ENCODE data around the gene PRRX2. TPM values are rescaled to one million over a fixed set of nuclear protein-coding genes. Genes with fewer than 3 reads are reported as not detected.

Gene PRRX2
- total and polyA plus RNA-seq, 9 of the 15 experiments (the other 6 are each of a cell fraction or from before 2014, with no cell fraction given), result 0.21 TPM; not detected in 8

GRCh38 chr9:129656795-129657390 lies 8.6 kb upstream of the PRRX2 start (continued):
- TF ChIP-seq ZNF561 (CRISPR knock-in tag; conservative IDR thresholded peaks at IDR 0.05), result no peak
- no peak for TF ChIP-seq IRF2 (CRISPR knock-in tag; IDR thresholded peaks at IDR 0.05)
- peak; percentile 17 for TF ChIP-seq ZFP36 (IDR thresholded peaks at IDR 0.05; ENCODE audit: low read depth, low read length, partially characterized antibody)
- TF ChIP-seq SREBF1 (IDR thresholded peaks at IDR 0.05; ENCODE audit: borderline replicate concordance, low read depth, low read length), result no peak
- no peak for TF ChIP-seq RBM14 (IDR thresholded peaks at IDR 0.05; ENCODE audit: borderline replicate concordance, insufficient read depth, low read depth, low read length)
- TF ChIP-seq KAT8 (IDR thresholded peaks at IDR 0.05; ENCODE audit: low read depth), result no peak
- TF ChIP-seq FOXK2 (conservative IDR thresholded peaks at IDR 0.05 in 1 of 2, IDR thresholded peaks at IDR 0.05 in 1 of 2; ENCODE audit: low read depth in 2 of 2), result peak in 1 of 2 experiments; percentile 46; a peak in 1 of 4 replicates
- TF ChIP-seq CHD1 (IDR thresholded peaks at IDR 0.05; ENCODE audit: low read length), result no peak
- TF ChIP-seq SMARCA4 (IDR thresholded peaks at IDR 0.05), result peak; percentile 75
- TF ChIP-seq, protein P1, sequence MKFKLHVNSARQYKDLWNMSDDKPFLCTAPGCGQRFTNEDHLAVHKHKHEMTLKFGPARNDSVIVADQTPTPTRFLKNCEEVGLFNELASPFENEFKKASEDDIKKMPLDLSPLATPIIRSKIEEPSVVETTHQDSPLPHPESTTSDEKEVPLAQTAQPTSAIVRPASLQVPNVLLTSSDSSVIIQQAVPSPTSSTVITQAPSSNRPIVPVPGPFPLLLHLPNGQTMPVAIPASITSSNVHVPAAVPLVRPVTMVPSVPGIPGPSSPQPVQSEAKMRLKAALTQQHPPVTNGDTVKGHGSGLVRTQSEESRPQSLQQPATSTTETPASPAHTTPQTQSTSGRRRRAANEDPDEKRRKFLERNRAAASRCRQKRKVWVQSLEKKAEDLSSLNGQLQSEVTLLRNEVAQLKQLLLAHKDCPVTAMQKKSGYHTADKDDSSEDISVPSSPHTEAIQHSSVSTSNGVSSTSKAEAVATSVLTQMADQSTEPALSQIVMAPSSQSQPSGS (CRISPR knock-in tag; IDR thresholded peaks at IDR 0.05), result no peak
- TF ChIP-seq EZH2 (IDR thresholded peaks at IDR 0.05; ENCODE audit: borderline replicate concordance, low read depth, low read length), result no peak
- TF ChIP-seq BCOR (IDR thresholded peaks at IDR 0.05), result peak; percentile 56; the same call in 1 of the 2 replicates
- TF ChIP-seq TEAD2 (tag; IDR thresholded peaks at IDR 0.05), result no peak
- no peak for TF ChIP-seq ZNF324 (CRISPR knock-in tag; IDR thresholded peaks at IDR 0.05)
- TF ChIP-seq MYNN (IDR thresholded peaks at IDR 0.05), result no peak
- no peak for TF ChIP-seq MYNN (CRISPR knock-in tag; IDR thresholded peaks at IDR 0.05)
- no peak for TF ChIP-seq ZNF354B (CRISPR knock-in tag; IDR thresholded peaks at IDR 0.05)
- TF ChIP-seq SAFB (IDR thresholded peaks at IDR 0.05; ENCODE audit: borderline replicate concordance, low read depth, low read length), result no peak
- no peak for TF ChIP-seq NFYB (IDR thresholded peaks at IDR 0.05; ENCODE audit: extremely low read depth, insufficient read length)
- TF ChIP-seq ZNF644 (tag; IDR thresholded peaks at IDR 0.05; ENCODE audit: low read depth), result no peak
- TF ChIP-seq CBFA2T2 (conservative IDR thresholded peaks at IDR 0.05), result peak; percentile 57; the same call in 1 of the 2 replicates
- no peak for TF ChIP-seq POLR2G (IDR thresholded peaks at IDR 0.05; ENCODE audit: low read depth, low read length)
- no peak for TF ChIP-seq FOXJ3 (CRISPR knock-in tag; IDR thresholded peaks at IDR 0.05)
- no peak for TF ChIP-seq EHMT2 (IDR thresholded peaks at IDR 0.05)
- no peak for TF ChIP-seq ZFPM2 (CRISPR knock-in tag; IDR thresholded peaks at IDR 0.05)
- no peak for TF ChIP-seq CEBPB (tag; IDR thresholded peaks at IDR 0.05)
- no peak for TF ChIP-seq ZKSCAN3 (CRISPR knock-in tag; IDR thresholded peaks at IDR 0.05)
- no peak for TF ChIP-seq NFATC3 (IDR thresholded peaks at IDR 0.05)
- peak; percentile 63 to 92 for TF ChIP-seq FOXA3 (CRISPR knock-in tag; conservative IDR thresholded peaks at IDR 0.05 in 1 of 2, IDR thresholded peaks at IDR 0.05 in 1 of 2)
- no peak for TF ChIP-seq NCOA1 (IDR thresholded peaks at IDR 0.05; ENCODE audit: low read depth)
- peak; percentile 25; the same call in 1 of the 2 replicates for TF ChIP-seq SMARCA5 (IDR thresholded peaks at IDR 0.05)
- TF ChIP-seq SMARCE1 (IDR thresholded peaks at IDR 0.05), result peak; percentile 87
- no peak for TF ChIP-seq ZKSCAN8 (CRISPR knock-in tag; IDR thresholded peaks at IDR 0.05)

All from K562 (cell line).